ENCODE data around the gene ANTXR2.

The ANTXR2 gene

GRCh38 chr4:80069108-80069836, 3.8 kb downstream of the ANTXR2 start:
- no peak for DNase-seq (ENCODE audit: low read depth)

DNA sequence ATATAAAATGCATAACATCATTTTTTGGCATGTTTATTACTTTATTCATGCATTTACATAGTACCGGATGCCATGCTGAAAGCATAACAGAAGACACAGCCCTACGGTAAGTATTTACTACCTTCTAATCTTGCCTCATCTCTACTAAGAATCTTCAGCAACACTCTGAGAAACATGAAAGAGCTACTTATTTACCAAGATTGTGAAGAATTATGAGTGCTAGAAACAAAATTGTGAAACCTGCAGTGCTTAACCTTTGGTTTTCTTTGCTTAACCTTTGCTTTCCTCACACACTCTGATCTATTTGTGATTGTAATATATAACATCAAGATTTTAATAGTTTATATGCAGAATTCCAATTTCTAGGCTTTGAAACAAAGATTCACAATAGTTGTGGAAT, 7.4 kb downstream of the ANTXR2 start:
- no peak for DNase-seq (ENCODE audit: low read depth)

DNA sequence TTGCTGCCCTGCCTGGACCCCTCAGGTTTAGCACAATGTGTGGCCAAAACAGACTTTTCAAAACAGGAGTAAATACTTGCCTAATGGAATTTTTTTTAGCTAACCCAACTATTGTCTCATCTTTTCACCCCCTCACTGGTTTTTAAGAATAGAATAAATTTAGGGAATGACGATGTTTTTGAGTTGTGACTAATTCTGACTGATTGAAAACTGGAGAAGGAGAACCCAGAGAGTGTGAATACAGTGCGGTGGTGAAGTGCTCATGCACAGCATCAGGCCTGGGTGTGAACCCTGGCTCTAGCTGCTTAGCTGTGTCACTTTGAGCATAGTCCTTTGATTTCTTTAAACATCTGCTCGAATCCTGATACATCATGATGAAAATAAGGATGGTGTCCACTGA, 10.5 kb downstream of the ANTXR2 start:
- DNase-seq (ENCODE audit: low read depth), result no peak

GRCh38 chr4:80060804-80061203, 12.2 kb downstream of the ANTXR2 start:
- no peak for DNase-seq (ENCODE audit: low read depth)

- no peak for DNase-seq (ENCODE audit: low read depth)
These were observed 14.3 kb downstream of the ANTXR2 start for GRCh38 chr4:80058740-80059139.

- DNase-seq (ENCODE audit: low read depth), result no peak
These were observed 18.7 kb downstream of the ANTXR2 start for GRCh38 chr4:80054375-80054774.

DNA sequence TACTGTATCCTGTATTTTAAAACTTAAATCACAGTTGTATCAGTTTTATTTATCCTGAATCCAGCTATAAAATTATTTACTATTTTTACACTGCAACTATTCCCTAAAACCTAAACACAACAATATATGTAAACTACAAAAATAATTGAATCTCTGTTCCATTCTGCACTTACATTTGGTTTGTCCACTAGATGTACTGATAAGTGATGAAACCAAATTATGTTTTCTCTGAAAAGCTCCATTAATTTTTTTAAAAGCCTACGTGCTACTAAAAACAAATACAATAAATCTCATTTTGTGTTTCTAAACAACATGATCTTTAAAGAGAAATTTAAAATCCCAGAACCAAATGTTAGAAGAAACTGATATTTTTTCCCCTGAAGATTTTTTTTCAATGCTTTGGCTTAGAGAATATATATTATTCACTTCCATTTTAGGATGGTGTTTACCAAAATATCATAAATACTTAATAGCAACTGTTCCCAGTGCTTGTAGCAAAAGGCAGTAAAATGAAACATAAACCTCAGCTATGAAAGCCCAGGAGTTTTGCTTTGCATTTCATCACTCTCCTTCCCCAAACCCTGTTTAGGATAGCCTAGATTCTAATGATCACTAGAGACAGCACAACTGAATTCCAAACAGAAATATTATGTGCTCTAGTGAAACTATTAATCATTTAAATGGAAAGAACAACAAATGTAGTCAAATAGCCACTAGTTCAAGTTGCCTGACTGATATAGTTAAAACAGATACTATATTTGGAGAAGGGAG, 19.7 kb downstream of the ANTXR2 start:
- DNase-seq (ENCODE audit: low read depth), result no peak

GRCh38 chr4:80049813-80050534, 23.1 kb downstream of the ANTXR2 start:
- no peak for DNase-seq (ENCODE audit: low read depth)

DNA sequence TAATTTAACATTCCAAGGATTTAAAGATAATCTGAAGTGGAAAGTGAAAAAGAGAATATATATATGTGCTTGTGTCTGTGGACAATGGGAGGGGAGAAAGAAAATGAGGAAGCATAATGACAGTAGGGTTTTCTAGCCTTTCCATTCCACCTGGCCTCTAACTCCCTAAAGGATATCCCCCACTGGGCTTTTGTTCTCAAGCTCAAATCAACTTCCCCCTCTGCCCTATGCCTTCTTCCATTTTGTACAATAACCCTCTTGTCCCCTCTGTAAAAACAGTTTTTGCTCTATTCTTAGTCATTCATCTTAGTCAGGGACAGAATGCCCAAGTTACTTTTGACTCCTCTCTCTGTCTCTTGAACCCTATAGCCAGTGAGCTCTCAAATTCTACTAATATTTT, 23.6 kb downstream of the ANTXR2 start:
- DNase-seq (ENCODE audit: low read depth), result no peak

DNA sequence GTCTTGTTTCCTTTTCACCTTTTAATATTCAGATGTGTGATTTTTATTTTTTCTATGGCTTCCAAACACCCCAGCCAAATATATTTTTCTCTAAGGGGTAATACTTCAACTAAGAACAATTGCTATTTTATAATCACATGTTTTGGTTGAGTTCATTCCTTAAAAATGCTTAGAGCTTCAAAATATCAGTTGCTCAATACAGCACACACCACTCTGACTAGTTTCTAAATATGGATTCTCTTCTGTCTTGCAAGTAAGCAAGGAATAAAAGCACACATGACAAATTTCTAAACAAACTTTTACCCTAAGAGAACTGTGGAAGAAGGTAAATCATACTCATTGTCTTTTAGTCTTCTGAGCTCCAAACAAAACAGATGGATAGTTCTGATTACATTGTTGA, 27.2 kb downstream of the ANTXR2 start:
- no peak for DNase-seq (ENCODE audit: low read depth)

DNA sequence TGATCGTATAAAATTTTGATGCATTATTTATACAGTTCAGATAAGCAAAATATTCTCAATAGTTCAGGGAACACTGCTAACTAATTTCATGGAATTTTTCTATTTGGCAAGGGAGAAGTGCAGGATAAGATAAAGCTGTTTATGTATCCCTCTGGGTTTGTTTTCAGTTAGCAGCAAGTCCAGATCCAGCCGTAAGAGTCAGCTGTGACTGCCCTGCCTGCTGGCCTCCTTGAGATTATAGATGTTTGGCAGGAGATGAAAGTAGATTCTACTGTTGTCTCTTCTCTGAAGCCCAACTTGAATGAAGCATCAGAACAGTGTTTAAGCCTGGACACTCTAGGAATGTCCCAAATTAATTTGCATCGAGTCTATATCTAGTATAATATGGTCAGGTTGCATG, 29.5 kb downstream of the ANTXR2 start:
- no peak for DNase-seq (ENCODE audit: low read depth)

DNA sequence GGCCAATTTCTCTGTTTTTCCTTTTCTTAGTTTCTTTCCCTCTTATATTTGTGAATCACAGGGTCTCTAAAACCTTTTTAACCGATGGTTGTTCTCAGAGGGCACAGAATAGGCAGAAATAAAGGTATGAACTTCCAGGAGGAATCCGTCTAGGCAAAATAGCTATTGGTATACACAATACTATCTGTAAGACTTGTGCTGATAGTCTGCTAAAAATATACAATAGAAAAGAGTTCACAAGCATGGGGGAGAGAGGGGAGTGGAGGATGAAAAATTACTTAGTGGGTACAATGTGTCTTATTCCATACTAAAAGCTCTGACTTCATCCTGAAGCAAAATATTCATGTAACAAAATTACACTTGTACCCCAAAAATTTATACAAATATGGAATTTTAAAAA, 30.2 kb downstream of the ANTXR2 start:
- DNase-seq (ENCODE audit: low read depth), result no peak

GRCh38 chr4:80037864-80038263, 35.2 kb downstream of the ANTXR2 start:
- DNase-seq (ENCODE audit: low read depth), result no peak

DNA sequence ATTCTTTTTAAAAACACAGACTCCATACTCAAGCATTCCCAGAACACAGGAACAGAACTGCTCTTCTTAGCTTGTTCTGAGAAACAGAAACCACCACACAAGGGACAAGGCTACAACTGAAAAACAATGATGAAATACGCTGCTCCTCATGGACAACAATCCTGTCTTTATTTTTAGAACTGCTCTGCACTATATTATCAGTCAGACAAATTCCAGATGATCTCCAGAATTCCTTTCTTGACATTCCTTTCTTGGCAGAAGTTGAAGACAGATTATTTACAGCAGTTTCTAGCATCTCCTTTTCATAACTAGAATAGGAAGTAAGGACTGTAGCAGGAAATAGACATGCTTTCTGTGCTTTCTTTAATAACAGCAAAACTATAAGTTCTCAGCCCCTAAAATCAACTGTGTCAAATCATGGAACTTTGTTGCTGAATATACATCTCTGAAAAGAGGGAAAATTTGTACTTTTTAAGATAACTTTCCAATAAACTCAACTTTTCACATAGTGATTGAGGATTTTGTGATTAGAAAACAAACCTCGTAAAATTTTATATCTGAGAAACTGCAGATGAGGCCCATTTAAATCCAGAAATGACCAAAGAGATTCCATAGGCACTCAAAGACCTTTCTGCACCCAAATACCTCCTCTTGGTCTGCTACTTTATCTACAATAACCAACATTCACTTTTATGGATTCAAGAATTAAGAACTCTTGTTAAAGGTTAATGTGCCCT, 35.9 kb downstream of the ANTXR2 start:
- no peak for DNase-seq (ENCODE audit: low read depth)

GRCh38 chr4:80036306-80036705, 36.7 kb downstream of the ANTXR2 start:
- no peak for DNase-seq (ENCODE audit: low read depth)

DNA sequence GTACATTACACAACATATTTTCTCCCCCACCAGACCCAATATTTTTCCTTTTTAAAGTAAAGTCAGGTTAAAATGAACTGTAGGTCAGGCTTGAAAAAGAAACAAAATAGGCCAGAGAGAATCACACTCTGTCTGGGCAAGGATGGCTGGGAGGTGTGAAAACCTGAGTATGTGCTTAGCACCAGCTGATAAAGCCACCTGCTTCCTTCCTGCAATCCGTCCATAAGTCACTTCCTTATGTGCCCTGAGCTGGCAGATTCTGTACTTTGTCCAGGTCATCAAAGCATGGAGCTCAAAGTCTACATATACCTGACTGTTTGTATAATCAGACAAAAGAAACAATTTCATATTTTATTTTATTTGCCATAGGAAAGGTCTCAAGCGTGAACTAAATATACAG, 37.7 kb downstream of the ANTXR2 start:
- no peak for DNase-seq (ENCODE audit: low read depth)

GRCh38 chr4:80033581-80033980, 39.4 kb downstream of the ANTXR2 start:
- no peak for DNase-seq (ENCODE audit: low read depth)

GRCh38 chr4:80029364-80029763, 43.7 kb downstream of the ANTXR2 start:
- no peak for DNase-seq (ENCODE audit: low read depth)

- no peak for DNase-seq (ENCODE audit: low read depth)
These were observed 45.4 kb downstream of the ANTXR2 start for GRCh38 chr4:80027611-80028010.

- no peak for DNase-seq (ENCODE audit: low read depth)
These were observed 46.9 kb downstream of the ANTXR2 start for GRCh38 chr4:80026100-80026499.

DNA sequence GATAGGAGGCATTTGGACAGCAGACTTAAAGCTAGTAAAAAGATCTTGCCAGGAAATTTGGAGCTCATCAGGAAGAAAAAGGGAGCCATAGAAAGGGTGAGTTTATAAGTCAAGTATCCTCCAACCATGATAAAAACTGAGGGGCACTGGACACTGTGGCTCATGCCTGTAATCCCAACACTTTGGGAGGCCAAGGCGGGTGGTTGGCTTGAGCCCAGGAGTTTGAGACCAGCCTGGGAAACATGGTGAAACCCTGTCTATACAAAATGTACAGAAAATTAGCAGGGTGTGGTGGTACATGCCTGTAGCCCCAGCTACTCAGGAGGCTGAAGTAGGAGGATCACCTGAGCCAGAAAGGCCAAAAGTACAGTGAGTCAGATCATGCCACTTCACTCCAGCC, 48.7 kb downstream of the ANTXR2 start:
- no peak for DNase-seq (ENCODE audit: low read depth)

DNA sequence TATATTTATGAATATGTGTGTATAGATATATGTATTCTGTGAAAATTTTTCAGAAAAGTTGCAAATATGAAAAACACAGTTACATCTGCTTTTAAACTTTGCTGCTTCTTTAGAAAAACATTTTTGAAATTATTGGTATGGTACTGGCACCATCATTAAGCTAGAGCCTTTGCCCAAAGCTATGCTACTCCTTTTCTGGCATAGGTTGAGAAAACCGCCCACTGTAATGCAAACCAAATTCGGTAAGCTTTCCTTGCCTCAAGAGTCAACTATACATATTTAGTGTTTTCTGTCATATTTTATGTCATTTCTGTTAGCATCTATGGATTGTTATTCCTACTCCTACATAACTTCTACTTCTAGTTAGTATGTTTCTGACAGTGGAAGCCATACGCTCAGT, 50.7 kb downstream of the ANTXR2 start:
- no peak for DNase-seq (ENCODE audit: low read depth)

Measured in activated T-helper 9 cell treated with anti-CD3 and anti-CD28 coated beads, Interleukin-2, amount 50 U/mL, for 16 hours (primary cell).